Colonic mucosa (tissue), 4 donors: ENCODE measurements around the gene NAA10. TPM values are rescaled to one million over a fixed set of nuclear protein-coding genes. Genes with fewer than 3 reads are reported as not detected.

Experiments used
- DNase-seq: peaks from one replicate; pipeline ENCODE4 v3.0.0-alpha.2; 2020
- H3K27ac ChIP-seq: fragments of 200-600 bp; one replicate; pipeline ENCODE4 v1.8.0; 2021
- H3K27me3 ChIP-seq: fragments of 200-600 bp; one replicate; pipeline ENCODE4 v1.8.0; 2021
- H3K36me3 ChIP-seq: fragments of 200-600 bp; one replicate; pipeline ENCODE4 v1.8.0; 2021
- H3K4me1 ChIP-seq: fragments of 200-600 bp; one replicate; pipeline ENCODE4 v1.8.0; 2021; ENCODE audit warnings: mild to moderate bottlenecking
- H3K4me3 ChIP-seq: fragments of 200-600 bp; one replicate; pipeline ENCODE4 v1.8.0; 2021
- H3K9ac ChIP-seq, 2 donors: one replicate each; pipeline ENCODE4 v1.7.0; 2013; ENCODE audit warnings: control low read depth in 2 of 2, low read depth in 2 of 2, low read length in 2 of 2
- H3K9me3 ChIP-seq: fragments of 200-600 bp; one replicate; pipeline ENCODE4 v1.8.0; 2021
- CTCF ChIP-seq: fragments of 200-600 bp; IDR thresholded peaks from one replicate; pipeline ENCODE4 v1.8.0; 2022; ENCODE audit warnings: antibody characterized with exemption, mild to moderate bottlenecking
- intact Hi-C: fragments of 100-400 bp; cut with DNase I; formaldehyde crosslinking; loops from one replicate; pipeline ENCODE4 v1.14.1; 2022
- total RNA-seq, 2 donors: library from RNA; stranded (reverse); fragmentation: NEBNext Ultra II Directional in 1 of 2; extraction: Animal tissue kit (Norgen Biotek cat#: 25700) in 1 of 2; gene quantifications; one replicate each; pipeline ENCODE4 v1.2.1, GENCODE V29; 2021
- donor health status: healthy.
- donor health status: DM: no; HTN: no; CAD: no.
- donor health status: DM: no; HTN: no; CAD: no.

NAA10 gene
- total RNA-seq, 2 donors from 2014 or later = 55.9 to 115 TPM

GRCh38 chrX:153951683-153952372, 17.0 kb upstream of the NAA10 start:
- H3K36me3 ChIP-seq = no peaks in the 10 kb centered on the region
- no peaks in the 10 kb centered on the region for H3K9me3 ChIP-seq
- no peak overlapping the region for H3K4me3 ChIP-seq
- no peak overlapping the region for H3K27ac ChIP-seq
- no peak for TF ChIP-seq CTCF
- no peaks in the 10 kb centered on the region for H3K4me1 ChIP-seq
- no peak for DNase-seq
- no peak overlapping the region for H3K9ac ChIP-seq
- intact Hi-C loops = loop anchor here (5.0 to 10.0 kb wide), 2 partner anchors 190 to 407 kb away; partner anchors contain the start of gene PLXNB3
- H3K27me3 ChIP-seq = no peaks in the 10 kb centered on the region

- H3K4me1 ChIP-seq = no peaks in the 10 kb centered on the region
- intact Hi-C loops = loop anchor here (5.0 to 10.0 kb wide), 2 partner anchors 188 to 405 kb away; partner anchors contain the start of gene PLXNB3
- H3K9ac ChIP-seq = no peak overlapping the region
- no peak overlapping the region for H3K27ac ChIP-seq
- H3K9me3 ChIP-seq = no peaks in the 10 kb centered on the region
- no peak for TF ChIP-seq CTCF
- no peaks in the 10 kb centered on the region for H3K36me3 ChIP-seq
- no peak overlapping the region for H3K4me3 ChIP-seq
- no peak for DNase-seq
- H3K27me3 ChIP-seq = no peaks in the 10 kb centered on the region
These were observed 15.3 kb upstream of the NAA10 start for GRCh38 chrX:153950127-153950526.

- Histone ChIP-seq H3K9ac (no peak overlapping the region), H3K4me1 (no peaks in the 10 kb centered on the region), H3K27ac (no peak overlapping the region), H3K27me3 (no peaks in the 10 kb centered on the region), H3K36me3 (no peaks in the 10 kb centered on the region), H3K9me3 (no peaks in the 10 kb centered on the region), H3K4me3 (no peak overlapping the region)
- intact Hi-C loops = no loop called here
- no peak for TF ChIP-seq CTCF
- DNase-seq = no peak
These were observed 14.3 kb upstream of the NAA10 start for GRCh38 chrX:153948847-153949805.

GRCh38 chrX:153948002-153948466, 13.2 kb upstream of the NAA10 start:
- H3K4me1 ChIP-seq = no peaks in the 10 kb centered on the region
- H3K4me3 ChIP-seq = no peak overlapping the region
- no peak overlapping the region for H3K27ac ChIP-seq
- no peak for TF ChIP-seq CTCF
- no peaks in the 10 kb centered on the region for H3K27me3 ChIP-seq
- intact Hi-C loops = no loop called here
- no peaks in the 10 kb centered on the region for H3K9me3 ChIP-seq
- no peak overlapping the region for H3K9ac ChIP-seq
- H3K36me3 ChIP-seq = no peaks in the 10 kb centered on the region
- no peak for DNase-seq

- peak; percentile 84 for DNase-seq
- Histone ChIP-seq H3K36me3 (no peaks in the 10 kb centered on the region), H3K4me3 (no peak overlapping the region), H3K4me1 (no peaks in the 10 kb centered on the region), H3K9ac (no peak overlapping the region), H3K27ac (no peak overlapping the region), H3K27me3 (no peaks in the 10 kb centered on the region), H3K9me3 (no peaks in the 10 kb centered on the region)
- intact Hi-C loops = no loop called here
- TF ChIP-seq CTCF = peak; percentile 84
These were observed 12.4 kb upstream of the NAA10 start for GRCh38 chrX:153947009-153947769.
